ENCODE results near the gene SLC7A6.

GRCh38 chr16:68233835-68234187 lies 30.5 kb upstream of the SLC7A6 start:
- TF ChIP-seq CTCF (IDR thresholded peaks at IDR 0.05), result no peak
- TF ChIP-seq POLR2A (IDR thresholded peaks at IDR 0.05), result no peak

All from thyroid gland (tissue), 4 donors.